Measurements from ENCODE around the gene CC2D1B. TPM values are rescaled to one million over a fixed set of nuclear protein-coding genes. Genes with fewer than 3 reads are reported as not detected.
"Not testable (repeated sequence)": the region's sequence is repeated elsewhere in the genome, so short reads cannot be mapped to it uniquely, and the experiment has no call there.

CC2D1B gene
- 8.8 TPM for polyA plus RNA-seq

DNA sequence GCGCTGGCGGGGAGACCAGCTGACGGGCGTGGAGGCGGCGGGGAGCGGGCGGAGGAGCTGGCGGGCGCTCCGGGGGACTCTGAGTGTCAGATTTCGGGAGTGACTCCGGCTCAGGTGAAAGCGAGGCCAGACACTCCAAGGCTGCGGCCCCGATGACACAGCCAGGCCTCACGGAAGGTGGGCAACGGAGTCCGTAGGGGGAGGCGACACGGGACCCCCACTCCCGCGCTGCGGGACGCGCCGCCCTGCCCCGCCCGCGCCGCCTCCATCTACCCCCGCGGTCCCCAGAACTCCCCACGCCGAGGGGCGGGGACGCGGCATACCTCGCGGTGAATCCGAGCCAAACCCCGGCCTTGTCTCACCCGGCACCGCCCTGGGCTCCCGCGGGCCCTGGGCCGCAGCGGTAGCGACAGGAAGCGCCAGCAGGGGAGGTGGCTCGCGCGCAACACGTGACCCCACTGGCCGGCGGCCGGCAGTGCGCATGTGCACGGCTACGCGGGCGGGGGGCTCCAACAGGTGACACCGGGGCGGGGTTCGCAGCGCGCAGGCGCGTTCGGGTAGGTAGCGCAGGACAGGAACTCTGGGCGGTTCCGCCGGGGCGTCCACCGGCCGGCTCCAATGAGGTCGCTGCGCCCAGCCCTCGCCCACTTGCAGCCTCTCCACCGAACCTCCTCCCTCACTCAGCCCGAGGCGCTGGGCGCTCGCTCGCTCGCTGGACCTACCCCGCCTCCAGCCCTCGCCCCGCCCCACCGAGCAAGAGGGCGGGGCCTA lies at the start of gene CC2D1B:
CC2D1B (minus strand) TSS at position 460 of the 771 bp plus-strand sequence. CDS start 1,585 bp downstream, outside the sequence.
- H3K4me1 Mint-ChIP-seq, result peaks cover 26 to 29% (median 28%) of the 10 kb centered on the region in 3 donors
- no peaks in the 10 kb centered on the region for H3K9me3 Mint-ChIP-seq
- peak within 1 kb of the TSS; percentile 93 to 98 (median 96) for H3K27ac Mint-ChIP-seq
- H3K36me3 Mint-ChIP-seq, result peaks cover 4% of the 10 kb centered on the region
- H3K4me3 Mint-ChIP-seq, result peak within 1 kb of the TSS; percentile 91 to 98 (median 97)
- no peaks in the 10 kb centered on the region for H3K27me3 Mint-ChIP-seq

- peaks cover 1% of the 10 kb centered on the region for H3K36me3 Mint-ChIP-seq
- no peak overlapping the region for H3K4me3 Mint-ChIP-seq
- H3K27me3 Mint-ChIP-seq, result no peaks in the 10 kb centered on the region
- no peak overlapping the region for H3K27ac Mint-ChIP-seq
- H3K4me1 Mint-ChIP-seq, result peaks cover 0 to 2% (median 0%) of the 10 kb centered on the region in 3 donors
- H3K9me3 Mint-ChIP-seq, result no peaks in the 10 kb centered on the region
Observed at GRCh38 chr1:52414942-52415341, 48.9 kb upstream of the CC2D1B start.

DNA sequence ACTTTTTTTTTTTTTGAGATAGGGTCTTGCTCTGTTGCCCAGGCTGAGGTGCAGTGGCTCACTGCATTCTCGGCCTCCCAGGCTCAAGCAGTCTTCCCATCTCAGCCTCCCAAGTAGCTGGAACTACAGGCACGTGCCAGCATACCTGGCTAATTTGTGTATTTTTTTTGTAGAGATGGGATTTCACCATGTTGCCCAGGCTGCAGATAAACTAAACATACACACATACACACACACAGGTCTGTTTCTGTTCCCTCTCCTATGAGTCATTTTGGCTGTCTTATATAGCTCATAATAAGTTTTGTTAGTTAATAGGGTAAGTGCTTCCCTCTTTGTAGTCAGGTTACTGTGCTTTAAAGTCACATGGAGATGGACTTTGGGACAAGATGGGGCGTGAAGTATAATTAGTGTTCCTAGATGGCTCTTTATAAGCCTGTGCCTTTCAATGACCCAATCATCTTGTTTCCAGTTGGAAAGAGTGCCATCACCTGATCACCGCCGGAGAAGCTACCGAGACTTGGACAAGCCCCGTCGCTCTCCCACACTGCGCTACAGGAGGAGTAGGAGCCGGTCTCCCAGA lies 47.5 kb upstream of the CC2D1B start:
- no peaks in the 10 kb centered on the region for H3K27me3 Mint-ChIP-seq
- H3K36me3 Mint-ChIP-seq, result peaks cover 1% of the 10 kb centered on the region
- H3K4me3 Mint-ChIP-seq, result no peak overlapping the region
- H3K27ac Mint-ChIP-seq, result no peak overlapping the region
- no peaks in the 10 kb centered on the region for H3K4me1 Mint-ChIP-seq
- H3K9me3 Mint-ChIP-seq, result no peaks in the 10 kb centered on the region

- Mint-ChIP-seq H3K27me3 (no peaks in the 10 kb centered on the region), H3K27ac (peak overlapping the region; percentile 91 to 100 (median 99)), H3K36me3 (no peaks in the 10 kb centered on the region), H3K4me3 (peak overlapping the region; percentile 97 to 99 (median 99)), H3K9me3 (no peaks in the 10 kb centered on the region), H3K4me1 (peaks cover 18 to 28% (median 20%) of the 10 kb centered on the region in 3 donors)
Observed at GRCh38 chr1:52404975-52405338, 39.0 kb upstream of the CC2D1B start.

GRCh38 chr1:52404116-52404974 lies 38.3 kb upstream of the CC2D1B start, which contains the start of the genes ORC1 and PRPF38A:
TSS of gene ORC1 (minus strand) at chr1:52404423. CDS start at chr1:52402223, 2,200 bp downstream.
TSS of gene PRPF38A (plus strand) at chr1:52404602. CDS start at chr1:52404750, 148 bp downstream.
- H3K36me3 Mint-ChIP-seq, result no peaks in the 10 kb centered on the region
- H3K27ac Mint-ChIP-seq, result peak within 1 kb of the TSS; percentile 91 to 100 (median 99)
- no peaks in the 10 kb centered on the region for H3K9me3 Mint-ChIP-seq
- peaks cover 18 to 28% (median 20%) of the 10 kb centered on the region in 3 donors for H3K4me1 Mint-ChIP-seq
- peak within 1 kb of the TSS; percentile 97 to 99 (median 99) for H3K4me3 Mint-ChIP-seq
- no peaks in the 10 kb centered on the region for H3K27me3 Mint-ChIP-seq

- peaks cover 18 to 28% (median 20%) of the 10 kb centered on the region in 3 donors for H3K4me1 Mint-ChIP-seq
- H3K36me3 Mint-ChIP-seq, result no peaks in the 10 kb centered on the region
- no peaks in the 10 kb centered on the region for H3K27me3 Mint-ChIP-seq
- no peaks in the 10 kb centered on the region for H3K9me3 Mint-ChIP-seq
- H3K4me3 Mint-ChIP-seq, result peak overlapping the region; percentile 97 to 99 (median 99)
- H3K27ac Mint-ChIP-seq, result peak overlapping the region; percentile 91 to 100 (median 99)
Observed at GRCh38 chr1:52403566-52404115, 37.6 kb upstream of the CC2D1B start.

- Mint-ChIP-seq H3K4me3 (peak overlapping the region in 2 of 4 donors; percentile 97 to 99), H3K4me1 (peaks cover 18 to 28% (median 20%) of the 10 kb centered on the region in 3 donors), H3K27ac (peak overlapping the region in 1 of 3 donors; percentile 91), H3K27me3 (no peaks in the 10 kb centered on the region), H3K9me3 (no peaks in the 10 kb centered on the region), H3K36me3 (no peaks in the 10 kb centered on the region)
Observed at GRCh38 chr1:52402860-52403240, 36.8 kb upstream of the CC2D1B start.

DNA sequence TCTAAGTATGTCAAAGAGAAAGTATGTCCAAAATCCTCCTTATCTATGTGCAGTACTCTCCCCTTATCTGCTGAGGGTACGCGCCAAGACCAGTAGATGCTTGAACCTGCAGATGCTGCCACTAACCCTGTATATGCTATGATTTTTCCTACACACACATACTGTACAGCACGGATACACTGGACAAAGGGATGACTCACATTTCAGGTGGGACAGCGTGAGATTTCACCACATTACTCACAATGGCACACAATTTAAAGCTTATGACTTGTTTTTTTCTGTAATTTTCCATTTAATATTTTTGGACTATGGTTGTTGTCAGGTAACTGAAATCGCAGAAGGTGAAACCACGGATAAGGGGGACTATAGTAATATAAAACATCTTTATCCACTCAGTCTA lies 34.1 kb upstream of the CC2D1B start:
- no peaks in the 10 kb centered on the region for H3K27me3 Mint-ChIP-seq
- H3K27ac Mint-ChIP-seq, result no peak overlapping the region
- no peaks in the 10 kb centered on the region for H3K36me3 Mint-ChIP-seq
- no peaks in the 10 kb centered on the region for H3K9me3 Mint-ChIP-seq
- no peak overlapping the region for H3K4me3 Mint-ChIP-seq
- peaks cover 7 to 16% (median 8%) of the 10 kb centered on the region in 3 donors for H3K4me1 Mint-ChIP-seq

GRCh38 chr1:52399629-52400028 lies 33.6 kb upstream of the CC2D1B start:
- Mint-ChIP-seq H3K36me3 (no peaks in the 10 kb centered on the region), H3K9me3 (no peaks in the 10 kb centered on the region), H3K4me3 (no peak overlapping the region), H3K27ac (no peak overlapping the region), H3K27me3 (no peaks in the 10 kb centered on the region), H3K4me1 (peaks cover 7 to 11% (median 8%) of the 10 kb centered on the region in 3 donors)

DNA sequence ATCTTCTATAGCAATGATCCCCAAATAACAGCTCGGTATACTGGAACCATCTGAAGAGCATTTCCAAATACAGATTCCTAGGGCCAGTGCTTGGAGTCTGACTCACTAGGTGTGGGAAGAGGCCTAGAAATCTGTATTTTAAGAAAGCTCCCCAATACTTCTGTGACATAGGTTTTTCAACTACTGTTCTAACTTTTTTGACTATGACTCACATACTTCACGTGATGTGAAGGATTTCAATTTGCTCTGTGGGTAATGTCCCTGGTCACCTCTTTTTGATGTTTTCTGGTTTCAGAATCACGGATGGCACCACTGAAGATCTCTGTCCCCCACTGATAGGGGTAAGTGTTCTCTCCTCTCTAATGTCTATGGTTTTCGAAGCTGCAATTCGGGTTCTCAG lies 27.2 kb upstream of the CC2D1B start:
- Mint-ChIP-seq H3K36me3 (no peaks in the 10 kb centered on the region), H3K27ac (no peak overlapping the region), H3K4me1 (peaks cover 0 to 2% (median 0%) of the 10 kb centered on the region in 3 donors), H3K4me3 (no peak overlapping the region), H3K9me3 (no peaks in the 10 kb centered on the region), H3K27me3 (no peaks in the 10 kb centered on the region)

GRCh38 chr1:52386458-52386857 lies 20.5 kb upstream of the CC2D1B start:
- Mint-ChIP-seq H3K36me3 (peaks cover 3% of the 10 kb centered on the region), H3K27ac (no peak overlapping the region), H3K27me3 (no peaks in the 10 kb centered on the region), H3K4me3 (no peak overlapping the region), H3K4me1 (no peaks in the 10 kb centered on the region), H3K9me3 (no peaks in the 10 kb centered on the region)

DNA sequence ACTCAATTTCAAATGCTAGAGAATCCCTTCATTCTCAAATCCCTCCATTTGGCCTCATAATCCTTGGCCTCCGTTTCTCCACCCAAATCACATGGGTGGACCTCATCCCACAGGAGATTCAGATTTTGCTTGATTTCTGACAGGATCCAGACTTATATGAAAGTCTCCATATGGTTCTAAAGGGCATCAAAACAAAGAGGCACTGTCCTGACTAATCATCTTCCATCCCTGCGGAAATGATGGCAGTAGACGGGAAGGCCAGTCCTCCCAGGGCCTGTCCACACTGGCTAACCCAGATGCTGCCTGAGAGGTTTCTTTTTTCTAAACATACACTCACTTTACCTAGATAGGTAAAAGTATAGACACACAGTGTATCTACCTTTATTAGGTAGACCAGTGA lies 19.4 kb upstream of the CC2D1B start:
- Mint-ChIP-seq H3K9me3 (no peaks in the 10 kb centered on the region), H3K27ac (no peak overlapping the region), H3K27me3 (no peaks in the 10 kb centered on the region), H3K36me3 (peaks cover 3% of the 10 kb centered on the region), H3K4me3 (no peak overlapping the region), H3K4me1 (no peaks in the 10 kb centered on the region)

DNA sequence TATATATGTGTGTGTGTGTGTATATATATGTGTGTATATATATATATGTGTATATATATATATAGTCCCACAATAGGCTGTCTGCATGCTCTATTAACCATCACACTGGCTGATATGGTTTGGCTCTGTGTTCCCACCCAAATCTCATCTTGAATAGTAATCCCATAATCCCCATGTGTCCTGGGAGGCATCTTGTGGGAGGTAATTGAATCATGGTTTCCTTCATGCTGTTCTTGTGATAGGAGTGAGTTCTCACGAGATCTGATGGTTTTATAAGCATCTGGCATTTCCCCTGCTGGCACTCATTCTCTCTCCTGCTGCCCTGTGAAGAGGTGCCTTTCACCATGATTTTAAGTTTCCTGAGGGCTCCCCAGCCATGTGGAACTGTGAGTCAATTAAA lies 3.8 kb upstream of the CC2D1B start:
- not testable (repeated sequence) for H3K36me3 Mint-ChIP-seq, H3K9me3 Mint-ChIP-seq, H3K4me3 Mint-ChIP-seq, H3K27ac Mint-ChIP-seq, H3K27me3 Mint-ChIP-seq
- H3K4me1 Mint-ChIP-seq, result peaks cover 14 to 23% (median 18%) of the 10 kb centered on the region in 3 donors

DNA sequence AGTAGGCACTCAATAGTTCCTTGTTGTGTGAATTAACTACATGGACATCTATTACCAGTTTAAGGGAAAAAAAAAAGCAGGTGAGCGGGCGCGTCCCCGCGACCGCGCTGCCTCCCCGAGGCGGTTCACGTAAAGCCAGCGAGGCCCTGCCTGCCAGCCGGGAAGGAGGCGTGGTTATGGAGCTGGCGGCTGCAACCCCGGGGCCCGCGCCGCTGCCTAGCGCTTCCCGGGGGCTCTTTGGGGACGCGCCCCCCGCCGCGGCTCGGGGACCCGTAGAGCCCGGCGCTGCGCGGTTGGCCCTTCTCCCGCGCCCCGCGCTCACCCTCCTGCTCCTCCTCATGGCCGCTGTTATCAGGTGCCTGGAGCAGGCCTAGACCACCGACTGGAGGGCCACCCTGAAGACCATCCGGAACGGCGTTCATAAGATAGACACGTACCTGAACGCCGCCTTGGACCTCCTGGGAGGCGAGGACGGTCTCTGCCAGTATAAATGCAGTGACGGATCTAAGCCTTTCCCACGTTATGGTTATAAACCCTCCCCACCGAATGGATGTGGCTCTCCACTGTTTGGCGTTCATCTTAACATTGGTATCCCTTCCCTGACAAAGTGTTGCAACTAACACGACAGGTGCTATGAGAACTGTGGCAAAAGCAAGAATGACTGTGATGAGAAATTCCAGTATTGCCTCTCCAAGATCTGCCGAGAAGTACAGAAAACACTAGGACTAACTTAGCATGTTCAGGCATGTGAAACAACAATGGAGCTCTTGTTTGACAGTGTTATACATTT lies 2.6 kb upstream of the CC2D1B start:
- H3K27me3 Mint-ChIP-seq, result no peaks in the 10 kb centered on the region
- H3K27ac Mint-ChIP-seq, result peak overlapping the region in 2 of 3 donors; percentile 35 to 40
- peak overlapping the region; percentile 28 to 92 (median 78) for H3K4me3 Mint-ChIP-seq
- H3K4me1 Mint-ChIP-seq, result peaks cover 23 to 29% (median 26%) of the 10 kb centered on the region in 3 donors
- no peaks in the 10 kb centered on the region for H3K36me3 Mint-ChIP-seq
- no peaks in the 10 kb centered on the region for H3K9me3 Mint-ChIP-seq

Measured in IgD-negative memory B cell (primary cell).